ENCODE results near the gene ZNF277.
"Not testable (repeated sequence)": the region's sequence is repeated elsewhere in the genome, so short reads cannot be mapped to it uniquely, and the experiment has no call there.

The ZNF277 gene

GRCh38 chr7:112212571-112212970 lies 6.1 kb downstream of the ZNF277 start:
- DNase-seq = no peak

GRCh38 chr7:112213735-112214134 lies 7.2 kb downstream of the ZNF277 start:
- no peak for DNase-seq

GRCh38 chr7:112214268-112214667 lies 7.8 kb downstream of the ZNF277 start:
- DNase-seq = no peak

- no peak for DNase-seq
Observed at GRCh38 chr7:112214883-112215282, 8.4 kb downstream of the ZNF277 start.

- DNase-seq = no peak
Observed at GRCh38 chr7:112215787-112216186, 9.3 kb downstream of the ZNF277 start.

- DNase-seq = no peak
Observed at GRCh38 chr7:112220877-112221434, 14.5 kb downstream of the ZNF277 start.

- DNase-seq = no peak
Observed at GRCh38 chr7:112223310-112223709, 16.8 kb downstream of the ZNF277 start.

GRCh38 chr7:112224186-112224585 lies 17.7 kb downstream of the ZNF277 start:
- DNase-seq = no peak

- DNase-seq = no peak
Observed at GRCh38 chr7:112225006-112225405, 18.5 kb downstream of the ZNF277 start.

- DNase-seq = no peak
Observed at GRCh38 chr7:112226701-112227276, 20.3 kb downstream of the ZNF277 start.

- no peak for DNase-seq
Observed at GRCh38 chr7:112228632-112229031, 22.1 kb downstream of the ZNF277 start.

GRCh38 chr7:112232212-112232978 lies 25.9 kb downstream of the ZNF277 start:
- DNase-seq = no peak

- no peak for DNase-seq
Observed at GRCh38 chr7:112233048-112233697, 26.7 kb downstream of the ZNF277 start.

- no peak for DNase-seq
Observed at GRCh38 chr7:112234147-112234546, 27.7 kb downstream of the ZNF277 start.

- DNase-seq = no peak
Observed at GRCh38 chr7:112236597-112236996, 30.1 kb downstream of the ZNF277 start.

GRCh38 chr7:112238330-112238729 lies 31.8 kb downstream of the ZNF277 start:
- no peak for DNase-seq

GRCh38 chr7:112238852-112239610 lies 32.5 kb downstream of the ZNF277 start:
- no peak for DNase-seq

- no peak for DNase-seq
Observed at GRCh38 chr7:112248598-112248997, 42.1 kb downstream of the ZNF277 start.

GRCh38 chr7:112249967-112250366 lies 43.5 kb downstream of the ZNF277 start:
- not testable (repeated sequence) for DNase-seq

GRCh38 chr7:112252141-112252540 lies 45.6 kb downstream of the ZNF277 start:
- no peak for DNase-seq

GRCh38 chr7:112252691-112253090 lies 46.2 kb downstream of the ZNF277 start:
- DNase-seq = no peak

- DNase-seq = no peak
Observed at GRCh38 chr7:112254156-112254555, 47.7 kb downstream of the ZNF277 start.
